Right atrium auricular region (tissue), 2 donors: ENCODE data around the gene RNF144B. TPM values are rescaled to one million over a fixed set of nuclear protein-coding genes. Genes with fewer than 3 reads are reported as not detected.

Source experiments
- DNase-seq: peaks from one replicate; pipeline ENCODE4 v3.0.0-alpha.2; 2019; ENCODE audit warnings: low spot score
- H3K27ac ChIP-seq, 2 donors: fragments of 200-600 bp; sonication (generic); 1 replicate in 1 of 2; 2 replicates in 1 of 2; pipeline ENCODE4 v1.5.1; 2016 to 2019
- H3K27me3 ChIP-seq, 2 donors: fragments of 200-600 bp; sonication (generic); one replicate each; pipeline versions ENCODE4 v1.5.1 to v1.6.0; 2017 to 2019
- H3K36me3 ChIP-seq: fragments of 200-600 bp; sonication (generic); one replicate; pipeline ENCODE4 v1.5.1; 2016
- H3K4me1 ChIP-seq, 2 donors: fragments of 200-600 bp; sonication (generic); one replicate each; pipeline versions ENCODE4 v1.5.1 to v1.6.0; 2017 to 2019
- H3K4me3 ChIP-seq, 2 donors: fragments of 200-600 bp; sonication (generic); 1 replicate in 1 of 2; 2 replicates in 1 of 2; pipeline ENCODE4 v1.5.1; 2017 to 2019; ENCODE audit warnings: mild to moderate bottlenecking in 1 of 2, moderate library complexity in 1 of 2
- H3K9me3 ChIP-seq, 2 donors: fragments of 200-600 bp; sonication (generic); one replicate each; pipeline ENCODE4 v1.5.1; 2019
- CTCF ChIP-seq, 2 donors: fragments of 200-600 bp; sonication (generic); IDR thresholded peaks; one replicate each; pipeline ENCODE4 v1.5.1; 2019; ENCODE audit warnings: antibody characterized with exemption in 2 of 2
- total RNA-seq, 2 donors: library from RNA; depleted of rRNA; stranded (reverse); fragments of >200 nt; gene quantifications; one replicate each; pipeline ENCODE4 v1.1.0, GENCODE V29; 2016

The RNF144B gene
- total RNA-seq, 2 donors from 2014 or later = 8.1 to 14.2 TPM

GRCh38 chr6:18422136-18422535 lies 35.0 kb downstream of the RNF144B start:
- DNase-seq = no peak
- Histone ChIP-seq H3K27me3 (no peaks in the 10 kb centered on the region), H3K9me3 (no peaks in the 10 kb centered on the region), H3K36me3 (no peaks in the 10 kb centered on the region), H3K4me1 (no peaks in the 10 kb centered on the region), H3K27ac (no peak overlapping the region), H3K4me3 (no peak overlapping the region)
- TF ChIP-seq CTCF (IDR thresholded peaks at IDR 0.05) = no peak

GRCh38 chr6:18423426-18423825 lies 36.3 kb downstream of the RNF144B start:
- H3K4me1 ChIP-seq = no peaks in the 10 kb centered on the region

DNA sequence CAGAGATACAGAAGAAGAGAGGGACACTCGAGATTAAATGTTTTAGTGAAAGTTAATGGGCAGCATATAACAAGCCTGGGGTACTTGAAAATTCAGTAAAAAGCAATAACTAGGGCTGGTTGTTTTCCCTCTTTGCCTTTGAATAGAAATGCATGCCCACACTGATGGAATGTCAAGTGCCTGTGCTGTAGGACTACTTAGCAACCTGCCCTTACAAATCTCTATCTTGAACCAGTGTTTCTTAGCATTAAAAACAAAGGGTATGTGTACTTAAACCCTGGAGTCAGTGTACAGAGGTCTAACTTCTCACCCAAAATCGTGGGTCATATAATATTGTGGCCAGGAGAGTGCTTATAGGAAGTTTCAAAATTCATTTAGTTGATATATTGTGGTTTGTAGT lies 37.1 kb downstream of the RNF144B start:
- no peak for TF ChIP-seq CTCF (IDR thresholded peaks at IDR 0.05)
- Histone ChIP-seq H3K4me1 (no peaks in the 10 kb centered on the region), H3K27me3 (no peaks in the 10 kb centered on the region), H3K36me3 (peaks cover 5% of the 10 kb centered on the region), H3K9me3 (no peaks in the 10 kb centered on the region), H3K27ac (no peak overlapping the region), H3K4me3 (no peak overlapping the region)
- no peak for DNase-seq

More at GRCh38 chr6:18423426-18423825, 36.3 kb downstream of the RNF144B start:
- no peaks in the 10 kb centered on the region for H3K9me3 ChIP-seq
- no peak for DNase-seq
- no peak overlapping the region for H3K4me3 ChIP-seq
- no peaks in the 10 kb centered on the region for H3K27me3 ChIP-seq
- H3K36me3 ChIP-seq = no peaks in the 10 kb centered on the region
- no peak overlapping the region for H3K27ac ChIP-seq
- TF ChIP-seq CTCF (IDR thresholded peaks at IDR 0.05) = no peak

GRCh38 chr6:18425218-18425617 lies 38.1 kb downstream of the RNF144B start:
- no peak for DNase-seq
- TF ChIP-seq CTCF (IDR thresholded peaks at IDR 0.05) = no peak
- peaks cover 5% of the 10 kb centered on the region for H3K36me3 ChIP-seq
- H3K27ac ChIP-seq = no peak overlapping the region
- H3K4me3 ChIP-seq = no peak overlapping the region
- H3K27me3 ChIP-seq = no peaks in the 10 kb centered on the region
- H3K9me3 ChIP-seq = no peaks in the 10 kb centered on the region
- no peaks in the 10 kb centered on the region for H3K4me1 ChIP-seq

DNA sequence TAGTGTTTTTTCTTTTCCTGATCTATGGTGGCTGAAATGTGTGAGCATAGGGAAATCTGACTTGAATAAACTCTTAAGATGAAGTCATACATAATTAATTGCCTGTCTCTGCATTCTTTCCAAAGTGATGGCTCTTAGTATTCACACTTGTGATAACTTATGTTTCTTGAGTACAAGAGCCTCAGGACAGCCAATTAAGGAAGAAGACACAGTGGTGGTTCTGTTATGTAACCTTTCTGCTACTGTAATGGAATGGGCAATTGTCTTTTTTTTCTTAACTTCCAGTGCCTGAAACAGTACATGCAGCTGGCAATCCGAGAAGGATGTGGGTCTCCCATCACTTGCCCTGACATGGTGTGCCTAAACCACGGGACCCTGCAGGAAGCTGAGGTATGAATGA lies 40.1 kb downstream of the RNF144B start:
- Histone ChIP-seq H3K27me3 (no peaks in the 10 kb centered on the region), H3K4me1 (peaks cover 0 to 11% of the 10 kb centered on the region in 2 donors), H3K27ac (no peak overlapping the region), H3K36me3 (peaks cover 5% of the 10 kb centered on the region), H3K4me3 (no peak overlapping the region), H3K9me3 (no peaks in the 10 kb centered on the region)
- no peak for DNase-seq
- no peak for TF ChIP-seq CTCF (IDR thresholded peaks at IDR 0.05)

DNA sequence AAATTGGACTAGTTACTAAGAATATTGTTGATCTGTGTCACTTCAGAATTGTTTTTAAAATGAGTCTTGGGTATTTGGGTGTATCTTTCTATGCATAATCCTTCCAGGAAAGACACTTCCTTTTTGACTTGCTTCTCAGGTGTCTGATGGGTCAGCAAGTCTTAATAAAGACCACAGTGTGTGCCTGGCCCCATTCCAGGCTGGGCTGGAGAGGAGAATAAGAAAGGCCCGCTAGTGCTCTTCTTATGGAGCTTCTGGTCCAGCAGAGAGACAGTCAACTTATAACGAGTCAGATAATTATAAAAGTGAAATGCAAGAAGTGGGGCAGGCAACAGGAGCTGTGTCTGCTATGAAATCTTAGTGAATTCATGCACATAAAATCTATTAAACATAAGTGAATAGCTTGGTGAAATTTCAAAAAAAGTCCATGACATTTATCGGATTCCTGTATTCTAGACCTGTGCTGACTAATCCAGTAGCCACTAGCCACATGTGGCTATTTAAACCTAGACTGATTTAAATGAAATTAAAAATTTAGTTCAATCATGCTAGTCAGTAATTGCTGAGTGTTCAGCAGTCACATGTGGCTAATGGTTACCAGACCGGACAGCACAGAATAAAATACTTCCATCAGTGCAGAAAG lies 42.6 kb downstream of the RNF144B start:
- H3K27ac ChIP-seq = no peak overlapping the region
- H3K4me1 ChIP-seq = peaks cover 0 to 11% of the 10 kb centered on the region in 2 donors
- no peaks in the 10 kb centered on the region for H3K9me3 ChIP-seq
- peaks cover 5% of the 10 kb centered on the region for H3K36me3 ChIP-seq
- H3K27me3 ChIP-seq = no peaks in the 10 kb centered on the region
- H3K4me3 ChIP-seq = no peak overlapping the region
- no peak for DNase-seq
- TF ChIP-seq CTCF (IDR thresholded peaks at IDR 0.05) = no peak
